Measurements from ENCODE around the gene PON2.

DNA sequence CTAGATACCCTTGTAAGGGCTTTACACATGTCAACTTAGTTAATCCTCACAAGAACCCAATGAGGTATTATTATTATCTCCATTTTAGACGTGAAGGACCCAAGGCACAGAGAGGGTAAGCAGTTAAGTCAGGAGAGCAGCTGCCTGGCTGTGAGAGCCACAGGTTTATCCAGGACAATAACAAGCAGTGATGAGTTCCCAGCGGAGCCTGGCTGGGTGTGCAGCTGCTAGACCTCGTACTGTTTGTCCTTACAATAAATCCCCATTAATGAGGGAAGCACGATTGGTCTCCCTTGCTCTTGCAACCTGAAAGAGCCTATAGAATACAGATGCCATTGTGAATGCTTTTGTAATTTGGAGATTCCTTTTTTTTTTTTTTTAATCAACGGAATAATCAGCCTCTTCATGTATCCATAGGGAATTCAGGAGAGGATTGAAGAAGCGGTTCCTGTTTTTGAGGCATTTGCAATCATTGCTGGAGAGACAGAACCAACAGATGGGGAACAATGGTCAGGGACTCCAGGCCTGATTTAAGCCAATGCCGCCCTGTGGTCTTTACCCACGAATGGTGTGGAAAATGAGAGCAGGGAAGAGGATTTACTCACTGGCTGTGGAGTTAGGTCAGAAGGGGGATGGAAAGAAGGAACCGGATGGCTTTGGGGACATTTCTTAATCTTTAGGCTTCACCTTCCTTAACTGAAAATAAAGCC lies 38.6 kb upstream of the PON2 start:
- TF ChIP-seq, protein P1, sequence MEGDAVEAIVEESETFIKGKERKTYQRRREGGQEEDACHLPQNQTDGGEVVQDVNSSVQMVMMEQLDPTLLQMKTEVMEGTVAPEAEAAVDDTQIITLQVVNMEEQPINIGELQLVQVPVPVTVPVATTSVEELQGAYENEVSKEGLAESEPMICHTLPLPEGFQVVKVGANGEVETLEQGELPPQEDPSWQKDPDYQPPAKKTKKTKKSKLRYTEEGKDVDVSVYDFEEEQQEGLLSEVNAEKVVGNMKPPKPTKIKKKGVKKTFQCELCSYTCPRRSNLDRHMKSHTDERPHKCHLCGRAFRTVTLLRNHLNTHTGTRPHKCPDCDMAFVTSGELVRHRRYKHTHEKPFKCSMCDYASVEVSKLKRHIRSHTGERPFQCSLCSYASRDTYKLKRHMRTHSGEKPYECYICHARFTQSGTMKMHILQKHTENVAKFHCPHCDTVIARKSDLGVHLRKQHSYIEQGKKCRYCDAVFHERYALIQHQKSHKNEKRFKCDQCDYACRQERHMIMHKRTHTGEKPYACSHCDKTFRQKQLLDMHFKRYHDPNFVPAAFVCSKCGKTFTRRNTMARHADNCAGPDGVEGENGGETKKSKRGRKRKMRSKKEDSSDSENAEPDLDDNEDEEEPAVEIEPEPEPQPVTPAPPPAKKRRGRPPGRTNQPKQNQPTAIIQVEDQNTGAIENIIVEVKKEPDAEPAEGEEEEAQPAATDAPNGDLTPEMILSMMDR (IDR thresholded peaks at IDR 0.05; ENCODE audit: poor library complexity, severe bottlenecking) = no peak
- TF ChIP-seq SMC3 (conservative IDR thresholded peaks at IDR 0.05; ENCODE audit: poor library complexity) = no peak
- TF ChIP-seq, protein P2, sequence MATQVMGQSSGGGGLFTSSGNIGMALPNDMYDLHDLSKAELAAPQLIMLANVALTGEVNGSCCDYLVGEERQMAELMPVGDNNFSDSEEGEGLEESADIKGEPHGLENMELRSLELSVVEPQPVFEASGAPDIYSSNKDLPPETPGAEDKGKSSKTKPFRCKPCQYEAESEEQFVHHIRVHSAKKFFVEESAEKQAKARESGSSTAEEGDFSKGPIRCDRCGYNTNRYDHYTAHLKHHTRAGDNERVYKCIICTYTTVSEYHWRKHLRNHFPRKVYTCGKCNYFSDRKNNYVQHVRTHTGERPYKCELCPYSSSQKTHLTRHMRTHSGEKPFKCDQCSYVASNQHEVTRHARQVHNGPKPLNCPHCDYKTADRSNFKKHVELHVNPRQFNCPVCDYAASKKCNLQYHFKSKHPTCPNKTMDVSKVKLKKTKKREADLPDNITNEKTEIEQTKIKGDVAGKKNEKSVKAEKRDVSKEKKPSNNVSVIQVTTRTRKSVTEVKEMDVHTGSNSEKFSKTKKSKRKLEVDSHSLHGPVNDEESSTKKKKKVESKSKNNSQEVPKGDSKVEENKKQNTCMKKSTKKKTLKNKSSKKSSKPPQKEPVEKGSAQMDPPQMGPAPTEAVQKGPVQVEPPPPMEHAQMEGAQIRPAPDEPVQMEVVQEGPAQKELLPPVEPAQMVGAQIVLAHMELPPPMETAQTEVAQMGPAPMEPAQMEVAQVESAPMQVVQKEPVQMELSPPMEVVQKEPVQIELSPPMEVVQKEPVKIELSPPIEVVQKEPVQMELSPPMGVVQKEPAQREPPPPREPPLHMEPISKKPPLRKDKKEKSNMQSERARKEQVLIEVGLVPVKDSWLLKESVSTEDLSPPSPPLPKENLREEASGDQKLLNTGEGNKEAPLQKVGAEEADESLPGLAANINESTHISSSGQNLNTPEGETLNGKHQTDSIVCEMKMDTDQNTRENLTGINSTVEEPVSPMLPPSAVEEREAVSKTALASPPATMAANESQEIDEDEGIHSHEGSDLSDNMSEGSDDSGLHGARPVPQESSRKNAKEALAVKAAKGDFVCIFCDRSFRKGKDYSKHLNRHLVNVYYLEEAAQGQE (IDR thresholded peaks at IDR 0.05; ENCODE audit: borderline replicate concordance) = no peak
- no peak for TF ChIP-seq EZH2 (IDR thresholded peaks at IDR 0.05; ENCODE audit: borderline replicate concordance, insufficient read depth, low read length, poor library complexity, severe bottlenecking)
- no peak for TF ChIP-seq POLR2AphosphoS5 (IDR thresholded peaks at IDR 0.05)
- no peak for TF ChIP-seq EP300 (conservative IDR thresholded peaks at IDR 0.05; ENCODE audit: poor library complexity, severe bottlenecking)
